Naive thymus-derived CD4-positive, alpha-beta T cell (primary cell): ENCODE data around the gene STOML3. TPM values are rescaled to one million over a fixed set of nuclear protein-coding genes. Genes with fewer than 3 reads are reported as not detected.
"Not testable (repeated sequence)": the region's sequence is repeated elsewhere in the genome, so short reads cannot be mapped to it uniquely, and the experiment has no call there.

ENCODE experiments used
- ATAC-seq: fragments of 150-1000 bp; cut with Tn5 transposase; 2 replicates; pipeline ENCODE4 v1.10.0; 2021; ENCODE audit warnings: mild to moderate bottlenecking, moderate library complexity
- CTCF ChIA-PET: fragments of 350-600 bp; sonication (Branson Sonifier 250); formaldehyde crosslinking; loops from one replicate; lab custom pipeline; 2021; ENCODE audit warnings: antibody characterized with exemption; lab: Charles Lee
- POLR2A ChIA-PET: fragments of 350-600 bp; sonication (Branson Sonifier 250); formaldehyde crosslinking; loops from one replicate; lab custom pipeline; 2021; ENCODE audit warnings: antibody characterized with exemption, inconsistent platforms; lab: Charles Lee
- DNase-seq, 9 donors: peaks; one replicate each; pipeline versions ENCODE4 v3.0.0 to v3.0.0-alpha.2; 2020 to 2022; ENCODE audit warnings: mixed read lengths in 1 of 9
- H3K27ac ChIP-seq: one replicate; pipeline ENCODE4 v1.7.0; 2013; ENCODE audit warnings: mild to moderate bottlenecking, low read depth, low read length, moderate library complexity
- H3K27me3 ChIP-seq, 2 donors: one replicate each; pipeline ENCODE4 v1.7.0; 2013; ENCODE audit warnings: low read length in 2 of 2, mild to moderate bottlenecking in 2 of 2, moderate library complexity in 2 of 2; ENCODE audit not compliant: control insufficient read depth in 2 of 2, insufficient read depth in 2 of 2
- H3K36me3 ChIP-seq, 3 experiments: 1 replicate in 2 of 3; 2 replicates in 1 of 3; pipeline ENCODE4 v1.7.0; 2013; ENCODE audit warnings: low read length in 3 of 3, mild to moderate bottlenecking in 3 of 3, moderate library complexity in 1 of 3; ENCODE audit not compliant: insufficient read depth in 3 of 3, control insufficient read depth in 2 of 3
- H3K4me1 ChIP-seq, 2 donors: one replicate each; pipeline ENCODE4 v1.7.0; 2013; ENCODE audit warnings: low read length in 2 of 2, mild to moderate bottlenecking in 2 of 2, moderate library complexity in 1 of 2; ENCODE audit not compliant: control insufficient read depth in 2 of 2, insufficient read depth in 2 of 2
- H3K4me3 ChIP-seq: 2 replicates; pipeline ENCODE4 v1.7.0; 2013; ENCODE audit warnings: mild to moderate bottlenecking, low read length
- H3K9me3 ChIP-seq, 3 experiments: 1 replicate in 2 of 3; 2 replicates in 1 of 3; pipeline ENCODE4 v1.7.0; 2013; ENCODE audit warnings: low read length in 3 of 3; ENCODE audit not compliant: control insufficient read depth in 2 of 3
- H3K27ac Mint-ChIP-seq, 9 donors: one replicate each; pipeline ENCODE4 v1.8.0; 2020 to 2022; ENCODE audit warnings: mixed read lengths in 9 of 9, mild to moderate bottlenecking in 8 of 9, moderate library complexity in 5 of 9, inconsistent platforms in 2 of 9
- H3K27me3 Mint-ChIP-seq, 5 donors: one replicate each; pipeline ENCODE4 v1.8.0; 2021 to 2022; ENCODE audit warnings: mixed read lengths in 5 of 5, mild to moderate bottlenecking in 1 of 5
- H3K36me3 Mint-ChIP-seq, 5 donors: one replicate each; pipeline ENCODE4 v1.8.0; 2020 to 2022; ENCODE audit warnings: mixed read lengths in 5 of 5, mild to moderate bottlenecking in 3 of 5, inconsistent platforms in 1 of 5
- H3K4me1 Mint-ChIP-seq, 7 donors: one replicate each; pipeline ENCODE4 v1.8.0; 2020 to 2022; ENCODE audit warnings: mixed read lengths in 7 of 7, mild to moderate bottlenecking in 3 of 7, inconsistent platforms in 1 of 7
- H3K4me3 Mint-ChIP-seq, 10 donors: one replicate each; pipeline ENCODE4 v1.8.0; 2020 to 2022; ENCODE audit warnings: mild to moderate bottlenecking in 10 of 10, mixed read lengths in 10 of 10, moderate library complexity in 6 of 10, inconsistent platforms in 2 of 10
- H3K9me3 Mint-ChIP-seq, 11 donors: one replicate each; pipeline ENCODE4 v1.8.0; 2020 to 2022; ENCODE audit warnings: mixed read lengths in 11 of 11, mild to moderate bottlenecking in 4 of 11, inconsistent platforms in 1 of 11, moderate library complexity in 1 of 11
- intact Hi-C, 2 donors: fragments of 100-400 bp; cut with micrococcal nuclease; formaldehyde crosslinking; loops; one replicate each; pipeline ENCODE4 v1.15.1; 2023
- polyA plus RNA-seq, 2 donors: library from polyadenylated mRNA; unstranded; fragments of 300-500 nt; fragmentation: Illumina TruSeq; gene quantifications; one replicate each; pipeline ENCODE4 v1.2.3, GENCODE V29; 2021
- total RNA-seq, 6 experiments: library from RNA in 5 of 6; stranded (reverse) in 5 of 6; gene quantifications; 1 replicate in 5 of 6; 2 replicates in 1 of 6; pipeline ENCODE4 v1.2.3 and lab custom pipeline; 2021 to 2026

Gene STOML3
- total and polyA plus RNA-seq, 7 experiments from 2014 or later: not detected

DNA sequence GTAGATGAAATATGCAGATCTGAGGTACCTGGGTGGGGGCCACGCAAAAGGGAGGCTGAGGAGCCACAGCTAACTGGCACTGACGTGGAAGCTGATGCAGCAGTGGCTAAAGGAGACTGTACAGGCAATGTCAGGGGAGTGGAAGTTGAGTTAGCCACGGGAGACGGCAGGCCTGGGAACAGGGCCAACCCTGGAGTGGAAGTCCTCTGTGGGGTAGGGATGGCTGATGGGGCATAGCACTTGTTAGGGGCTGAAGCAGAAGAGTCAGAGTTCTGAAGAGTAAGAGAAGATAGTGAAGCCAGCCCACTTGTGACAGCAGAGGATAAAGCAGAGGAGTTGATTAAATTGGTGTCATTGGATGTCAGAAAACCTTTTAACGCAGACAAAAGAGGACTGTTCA, 22.8 kb upstream of the STOML3 start:
- Mint-ChIP-seq H3K4me1 (peaks cover 0 to 12% (median 0%) of the 10 kb centered on the region in 7 donors), H3K9me3 (no peaks in the 10 kb centered on the region), H3K27me3 (no peaks in the 10 kb centered on the region), H3K4me3 (no peak overlapping the region), H3K27ac (no peak overlapping the region), H3K36me3 (peaks cover 25 to 71% (median 43%) of the 10 kb centered on the region in 5 donors)
- no peak overlapping the region for H3K4me3 ChIP-seq
- ATAC-seq (no peak), DNase-seq (no peak)
- peaks cover 9 to 64% (median 33%) of the 10 kb centered on the region in 3 experiments for H3K36me3 ChIP-seq
- POLR2A ChIA-PET: no interaction called here
- intact Hi-C loops: no loop called here
- no peak overlapping the region for H3K27ac ChIP-seq
- no peaks in the 10 kb centered on the region for H3K4me1 ChIP-seq
- no peaks in the 10 kb centered on the region for H3K27me3 ChIP-seq
- no peaks in the 10 kb centered on the region for H3K9me3 ChIP-seq
- CTCF ChIA-PET: interaction anchor here (0.6 kb wide), 1 partner anchor 22 kb away, joined by 3 read pairs; no protein-coding TSS in a partner anchor

- no peak for DNase-seq
- Histone ChIP-seq H3K4me1 (no peaks in the 10 kb centered on the region), H3K4me3 (no peak overlapping the region), H3K9me3 (no peaks in the 10 kb centered on the region), H3K27ac (no peak overlapping the region), H3K36me3 (peaks cover 9 to 59% (median 30%) of the 10 kb centered on the region in 3 experiments), H3K27me3 (no peaks in the 10 kb centered on the region)
- H3K4me1 Mint-ChIP-seq: peaks cover 0 to 10% (median 0%) of the 10 kb centered on the region in 7 donors
- no peak overlapping the region for H3K4me3 Mint-ChIP-seq
- peaks cover 29 to 69% (median 49%) of the 10 kb centered on the region in 5 donors for H3K36me3 Mint-ChIP-seq
- peaks cover 0 to 4% (median 0%) of the 10 kb centered on the region in 11 donors for H3K9me3 Mint-ChIP-seq
- H3K27me3 Mint-ChIP-seq: no peaks in the 10 kb centered on the region
- ChIA-PET POLR2A (no interaction called here), CTCF (no interaction called here)
- intact Hi-C loops: no loop called here
- ATAC-seq: no peak
- H3K27ac Mint-ChIP-seq: peak overlapping the region in 1 of 9 donors; percentile 26
Observed at GRCh38 chr13:39012608-39013007, 22.0 kb upstream of the STOML3 start.

DNA sequence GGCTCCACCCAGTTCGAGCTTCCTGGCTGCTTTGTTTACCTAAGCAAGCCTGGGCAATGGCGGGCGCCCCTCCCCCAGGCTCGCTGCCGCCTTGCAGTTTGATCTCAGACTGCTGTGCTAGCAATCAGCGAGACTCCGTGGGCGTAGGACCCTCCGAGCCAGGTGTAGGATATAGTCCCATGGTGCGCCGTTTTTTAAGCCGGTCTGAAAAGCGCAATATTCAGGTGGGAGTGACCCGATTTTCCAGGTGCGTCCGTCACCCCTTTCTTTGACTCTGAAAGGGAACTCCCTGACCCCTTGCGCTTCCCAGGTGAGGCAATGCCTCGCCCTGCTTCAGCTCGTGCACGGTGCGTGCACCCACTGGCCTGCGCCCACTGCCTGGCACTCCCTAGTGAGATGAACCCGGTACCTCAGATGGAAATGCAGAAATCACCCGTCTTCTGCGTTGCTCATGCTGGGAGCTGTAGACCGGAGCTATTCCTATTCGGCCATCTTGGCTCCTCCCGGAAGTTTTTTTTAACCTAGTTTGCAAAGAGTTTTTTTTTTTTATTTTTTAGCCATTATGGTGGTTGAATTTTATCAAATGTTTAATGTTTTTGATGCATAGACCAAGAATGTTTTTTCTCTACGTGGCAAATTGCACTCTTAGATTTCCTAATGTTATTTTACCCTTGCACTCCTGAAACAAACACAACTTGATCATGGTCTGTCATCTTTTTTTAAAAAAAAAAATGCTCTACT, 15.9 kb upstream of the STOML3 start:
- H3K4me3 ChIP-seq, H3K27ac ChIP-seq, H3K36me3 ChIP-seq, intact Hi-C loops, CTCF ChIA-PET, DNase-seq, ATAC-seq, H3K9me3 ChIP-seq, H3K27ac Mint-ChIP-seq, H3K4me1 Mint-ChIP-seq, H3K4me3 Mint-ChIP-seq, H3K27me3 ChIP-seq, H3K27me3 Mint-ChIP-seq, H3K4me1 ChIP-seq: not testable (repeated sequence)
- Mint-ChIP-seq H3K36me3 (peaks cover 8 to 30% (median 24%) of the 10 kb centered on the region in 5 donors), H3K9me3 (peaks cover 0 to 12% (median 0%) of the 10 kb centered on the region in 11 donors)
- POLR2A ChIA-PET: interaction anchor here (0.6 kb wide), 1 partner anchor 553 kb away, joined by 5 read pairs; no protein-coding TSS in a partner anchor

DNA sequence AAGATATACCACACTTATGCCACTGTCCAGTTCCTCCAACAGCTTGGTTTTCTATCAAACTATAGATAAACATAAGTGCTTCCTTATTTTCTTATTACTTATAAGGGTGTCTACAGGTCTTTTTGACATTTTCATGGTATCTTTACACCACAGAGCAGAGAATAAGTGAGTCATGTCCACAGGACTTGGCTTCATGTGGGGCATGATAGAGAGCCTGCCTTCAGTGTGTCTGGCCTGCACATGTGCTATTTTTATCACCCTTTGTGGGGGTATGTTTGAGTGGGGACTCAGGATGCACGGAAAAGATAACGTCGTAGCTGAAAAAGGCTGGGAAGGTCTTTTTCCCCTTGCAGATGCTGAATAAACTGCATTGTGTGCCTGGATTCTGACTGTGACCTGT, 8.1 kb upstream of the STOML3 start:
- Mint-ChIP-seq H3K4me1 (no peaks in the 10 kb centered on the region), H3K36me3 (no peaks in the 10 kb centered on the region), H3K27ac (no peak overlapping the region), H3K4me3 (no peak overlapping the region), H3K9me3 (no peaks in the 10 kb centered on the region), H3K27me3 (peaks cover 0 to 7% (median 0%) of the 10 kb centered on the region in 5 donors)
- CTCF ChIA-PET: no interaction called here
- H3K9me3 ChIP-seq: no peaks in the 10 kb centered on the region
- no peak overlapping the region for H3K27ac ChIP-seq
- POLR2A ChIA-PET: no interaction called here
- no peaks in the 10 kb centered on the region for H3K4me1 ChIP-seq
- no peak for DNase-seq
- H3K27me3 ChIP-seq: no peaks in the 10 kb centered on the region
- no peak for ATAC-seq
- no peaks in the 10 kb centered on the region for H3K36me3 ChIP-seq
- H3K4me3 ChIP-seq: no peak overlapping the region
- intact Hi-C loops: no loop called here

DNA sequence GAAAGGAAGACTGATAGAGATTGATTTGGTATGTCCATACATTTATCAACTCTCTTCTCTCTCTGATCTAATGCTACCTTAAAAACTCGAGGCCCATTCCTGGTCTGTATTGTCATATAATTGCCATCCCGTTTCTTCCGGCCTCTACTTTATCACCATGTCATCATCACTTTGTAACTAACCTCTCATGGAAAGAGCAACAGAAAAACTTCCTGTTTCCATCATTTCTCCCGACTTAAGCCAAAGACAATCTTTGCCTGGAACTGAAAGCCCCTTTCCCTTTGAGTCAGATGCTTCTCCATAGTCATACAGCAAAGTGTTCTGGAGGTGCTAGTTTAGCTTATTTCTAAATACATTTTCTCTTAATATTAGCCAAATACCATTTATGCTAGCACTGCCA, 2.8 kb upstream of the STOML3 start:
- intact Hi-C loops: no loop called here
- DNase-seq: no peak
- no peak for ATAC-seq
- Mint-ChIP-seq H3K9me3 (no peaks in the 10 kb centered on the region), H3K4me3 (no peak overlapping the region), H3K27me3 (peaks cover 0 to 6% (median 0%) of the 10 kb centered on the region in 5 donors), H3K36me3 (no peaks in the 10 kb centered on the region), H3K4me1 (no peaks in the 10 kb centered on the region), H3K27ac (no peak overlapping the region)
- ChIA-PET CTCF (no interaction called here), POLR2A (no interaction called here)
- H3K27ac ChIP-seq: no peak overlapping the region
- H3K36me3 ChIP-seq: no peaks in the 10 kb centered on the region
- H3K4me1 ChIP-seq: no peaks in the 10 kb centered on the region
- H3K9me3 ChIP-seq: no peaks in the 10 kb centered on the region
- H3K27me3 ChIP-seq: no peaks in the 10 kb centered on the region
- H3K4me3 ChIP-seq: no peak overlapping the region

DNA sequence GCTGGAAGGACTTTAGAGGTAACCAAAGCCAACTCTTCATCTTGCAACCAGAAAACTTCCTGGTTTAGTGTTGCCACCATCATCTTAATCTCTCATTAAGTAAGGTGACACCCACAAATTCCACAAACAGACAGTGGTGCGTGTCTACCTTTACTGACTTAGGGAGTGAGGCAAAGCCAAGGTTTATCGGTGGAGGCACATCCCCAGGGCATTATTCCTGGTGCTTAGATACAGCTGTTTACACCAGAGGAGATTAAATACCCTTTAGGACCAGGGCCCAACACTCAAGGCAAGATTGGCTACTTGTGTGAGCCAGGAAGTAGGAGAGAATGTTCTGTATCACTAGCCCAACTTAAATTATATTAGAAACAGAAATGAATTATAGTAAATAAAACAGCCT, 9.5 kb downstream of the STOML3 start:
- Mint-ChIP-seq H3K4me3 (no peak overlapping the region), H3K27ac (no peak overlapping the region), H3K9me3 (peaks cover 0 to 20% (median 9%) of the 10 kb centered on the region in 11 donors), H3K4me1 (no peaks in the 10 kb centered on the region), H3K36me3 (peaks cover 0 to 9% (median 0%) of the 10 kb centered on the region in 5 donors), H3K27me3 (peaks cover 0 to 23% (median 15%) of the 10 kb centered on the region in 5 donors)
- Histone ChIP-seq H3K36me3 (no peaks in the 10 kb centered on the region), H3K4me3 (no peak overlapping the region), H3K27ac (no peak overlapping the region), H3K27me3 (no peaks in the 10 kb centered on the region), H3K9me3 (no peaks in the 10 kb centered on the region), H3K4me1 (no peaks in the 10 kb centered on the region)
- CTCF ChIA-PET: no interaction called here
- no peak for ATAC-seq
- intact Hi-C loops: no loop called here
- DNase-seq: no peak
- POLR2A ChIA-PET: no interaction called here

DNA sequence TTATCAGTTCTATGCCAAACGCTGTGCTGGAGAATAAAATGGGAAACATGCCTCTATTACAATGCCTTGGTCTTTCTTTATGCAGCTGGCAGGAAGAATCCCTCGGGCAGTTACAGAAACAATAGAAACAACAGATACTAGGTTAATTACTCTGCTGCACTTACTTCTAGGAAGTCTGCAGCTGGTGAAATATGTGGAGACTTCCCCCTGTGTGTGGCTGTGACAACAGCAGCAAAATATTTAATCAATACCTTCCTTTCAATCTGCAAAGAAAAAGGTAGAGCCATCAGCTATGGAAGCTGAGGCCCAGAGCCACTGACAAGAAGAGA, 9.9 kb downstream of the STOML3 start:
- H3K36me3 Mint-ChIP-seq: peaks cover 0 to 9% (median 0%) of the 10 kb centered on the region in 5 donors
- Histone ChIP-seq H3K36me3 (no peaks in the 10 kb centered on the region), H3K4me1 (no peaks in the 10 kb centered on the region), H3K27ac (no peak overlapping the region), H3K9me3 (no peaks in the 10 kb centered on the region), H3K4me3 (no peak overlapping the region), H3K27me3 (no peaks in the 10 kb centered on the region)
- DNase-seq (no peak), ATAC-seq (no peak)
- no peak overlapping the region for H3K4me3 Mint-ChIP-seq
- POLR2A ChIA-PET: no interaction called here
- H3K9me3 Mint-ChIP-seq: peaks cover 0 to 20% (median 9%) of the 10 kb centered on the region in 11 donors
- H3K4me1 Mint-ChIP-seq: no peaks in the 10 kb centered on the region
- CTCF ChIA-PET: no interaction called here
- intact Hi-C loops: no loop called here
- H3K27ac Mint-ChIP-seq: no peak overlapping the region
- peaks cover 0 to 23% (median 15%) of the 10 kb centered on the region in 5 donors for H3K27me3 Mint-ChIP-seq
